ENCODE data around the gene ACOX2.

Gene ACOX2

GRCh38 chr3:58564456-58565160 is 27.6 kb upstream of the ACOX2 start:
- no peaks in the 10 kb centered on the region for H3K36me3 ChIP-seq (ENCODE audit: insufficient read depth, low read length)
- H3F3A ChIP-seq (ENCODE audit: low read depth): no peaks in the 10 kb centered on the region
- H3K9me3 ChIP-seq (ENCODE audit: insufficient read depth, low read depth, low read length): no peaks in the 10 kb centered on the region
- no peak overlapping the region for H3K4me2 ChIP-seq (ENCODE audit: low read depth, low read length, poor library complexity, severe bottlenecking)
- H3K79me2 ChIP-seq (ENCODE audit: insufficient read depth, low read length): no peaks in the 10 kb centered on the region
- H3K9ac ChIP-seq (ENCODE audit: low read depth, low read length, poor library complexity, severe bottlenecking): no peak overlapping the region
- no peaks in the 10 kb centered on the region for H3K9me2 ChIP-seq (replicated peaks; ENCODE audit: low read depth, low read length)
- H3K27me3 ChIP-seq (ENCODE audit: insufficient read depth, low read length, poor library complexity, severe bottlenecking): no peaks in the 10 kb centered on the region
- H4K20me1 ChIP-seq (ENCODE audit: insufficient read depth, low read length, poor library complexity, severe bottlenecking): no peaks in the 10 kb centered on the region
- TF ChIP-seq EZH2phosphoT487 (IDR thresholded peaks at IDR 0.05; ENCODE audit: borderline replicate concordance): no peak
- no peak for TF ChIP-seq CTCF (conservative IDR thresholded peaks at IDR 0.05; ENCODE audit: low read length)
- no peak overlapping the region for H2AFZ ChIP-seq (ENCODE audit: low read length)
- no peak overlapping the region for H3K4me3 ChIP-seq (ENCODE audit: low read length, poor library complexity, severe bottlenecking)
- H3K4me1 ChIP-seq (ENCODE audit: insufficient read depth, low read length, poor library complexity, severe bottlenecking): no peaks in the 10 kb centered on the region

- H3K9ac ChIP-seq (ENCODE audit: low read depth, low read length, poor library complexity, severe bottlenecking): no peak overlapping the region
- H3K27me3 ChIP-seq (ENCODE audit: insufficient read depth, low read length, poor library complexity, severe bottlenecking): no peaks in the 10 kb centered on the region
- TF ChIP-seq CTCF (conservative IDR thresholded peaks at IDR 0.05; ENCODE audit: low read length): no peak
- no peak for TF ChIP-seq EZH2phosphoT487 (IDR thresholded peaks at IDR 0.05; ENCODE audit: borderline replicate concordance)
Measured at GRCh38 chr3:58564054-58564453, 27.1 kb upstream of the ACOX2 start.

GRCh38 chr3:58563386-58564035 is 26.5 kb upstream of the ACOX2 start:
- no peaks in the 10 kb centered on the region for H4K20me1 ChIP-seq (ENCODE audit: insufficient read depth, low read length, poor library complexity, severe bottlenecking)
- no peaks in the 10 kb centered on the region for H3K79me2 ChIP-seq (ENCODE audit: insufficient read depth, low read length)
- TF ChIP-seq EZH2phosphoT487 (IDR thresholded peaks at IDR 0.05; ENCODE audit: borderline replicate concordance): no peak
- TF ChIP-seq CTCF (conservative IDR thresholded peaks at IDR 0.05; ENCODE audit: low read length): no peak
- no peaks in the 10 kb centered on the region for H3K9me3 ChIP-seq (ENCODE audit: insufficient read depth, low read depth, low read length)
- no peaks in the 10 kb centered on the region for H3K36me3 ChIP-seq (ENCODE audit: insufficient read depth, low read length)
- no peak overlapping the region for H3K4me2 ChIP-seq (ENCODE audit: low read depth, low read length, poor library complexity, severe bottlenecking)
- H3K4me3 ChIP-seq (ENCODE audit: low read length, poor library complexity, severe bottlenecking): no peak overlapping the region
- H2AFZ ChIP-seq (ENCODE audit: low read length): no peak overlapping the region
- H3K9ac ChIP-seq (ENCODE audit: low read depth, low read length, poor library complexity, severe bottlenecking): no peak overlapping the region
- no peaks in the 10 kb centered on the region for H3K4me1 ChIP-seq (ENCODE audit: insufficient read depth, low read length, poor library complexity, severe bottlenecking)
- H3K9me2 ChIP-seq (replicated peaks; ENCODE audit: low read depth, low read length): no peaks in the 10 kb centered on the region
- no peaks in the 10 kb centered on the region for H3F3A ChIP-seq (ENCODE audit: low read depth)
- no peaks in the 10 kb centered on the region for H3K27me3 ChIP-seq (ENCODE audit: insufficient read depth, low read length, poor library complexity, severe bottlenecking)

More at GRCh38 chr3:58564054-58564453, 27.1 kb upstream of the ACOX2 start:
- Histone ChIP-seq H3K4me2 (ENCODE audit: low read depth, low read length, poor library complexity, severe bottlenecking) (no peak overlapping the region), H3K9me2 (replicated peaks; ENCODE audit: low read depth, low read length) (no peaks in the 10 kb centered on the region), H3K9me3 (ENCODE audit: insufficient read depth, low read depth, low read length) (no peaks in the 10 kb centered on the region), H3K4me3 (ENCODE audit: low read length, poor library complexity, severe bottlenecking) (no peak overlapping the region), H3F3A (ENCODE audit: low read depth) (no peaks in the 10 kb centered on the region), H3K36me3 (ENCODE audit: insufficient read depth, low read length) (no peaks in the 10 kb centered on the region), H4K20me1 (ENCODE audit: insufficient read depth, low read length, poor library complexity, severe bottlenecking) (no peaks in the 10 kb centered on the region), H3K79me2 (ENCODE audit: insufficient read depth, low read length) (no peaks in the 10 kb centered on the region), H2AFZ (ENCODE audit: low read length) (no peak overlapping the region), H3K4me1 (ENCODE audit: insufficient read depth, low read length, poor library complexity, severe bottlenecking) (no peaks in the 10 kb centered on the region)
